Measurements from ENCODE around the gene CCDC102A.

The CCDC102A gene

DNA sequence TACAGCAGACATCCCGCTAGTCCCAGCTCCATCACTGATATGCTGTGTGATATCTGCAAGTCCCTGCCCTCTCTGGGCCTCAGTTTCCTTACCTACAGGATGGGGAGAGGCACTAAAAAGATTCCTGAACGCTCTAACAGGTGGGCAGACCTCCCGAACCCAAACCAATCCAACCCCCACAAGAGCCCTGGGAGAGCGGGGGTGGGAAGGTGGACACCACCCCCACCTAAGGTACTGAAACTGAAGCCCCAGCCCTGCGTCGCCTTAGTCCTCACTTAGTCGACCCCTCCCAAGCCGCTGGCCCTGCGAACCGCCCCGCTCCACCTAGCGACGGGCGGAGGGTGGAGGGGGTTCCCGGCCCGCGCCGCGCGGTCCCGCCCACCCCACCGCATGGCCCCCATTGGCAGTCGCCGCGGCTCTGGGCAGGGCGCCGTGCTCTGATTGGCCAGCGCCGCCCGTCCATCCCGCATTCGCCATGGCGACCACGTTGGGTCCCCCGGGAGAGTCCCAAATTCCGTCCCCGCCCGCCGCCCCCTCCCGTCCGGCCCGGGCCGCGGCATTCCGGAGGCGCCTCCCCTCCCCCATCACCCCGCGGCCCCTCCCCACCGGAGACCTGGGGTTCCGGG is 578 bp downstream of the CCDC102A start:
- DNase-seq, result peak; percentile 9

DNA sequence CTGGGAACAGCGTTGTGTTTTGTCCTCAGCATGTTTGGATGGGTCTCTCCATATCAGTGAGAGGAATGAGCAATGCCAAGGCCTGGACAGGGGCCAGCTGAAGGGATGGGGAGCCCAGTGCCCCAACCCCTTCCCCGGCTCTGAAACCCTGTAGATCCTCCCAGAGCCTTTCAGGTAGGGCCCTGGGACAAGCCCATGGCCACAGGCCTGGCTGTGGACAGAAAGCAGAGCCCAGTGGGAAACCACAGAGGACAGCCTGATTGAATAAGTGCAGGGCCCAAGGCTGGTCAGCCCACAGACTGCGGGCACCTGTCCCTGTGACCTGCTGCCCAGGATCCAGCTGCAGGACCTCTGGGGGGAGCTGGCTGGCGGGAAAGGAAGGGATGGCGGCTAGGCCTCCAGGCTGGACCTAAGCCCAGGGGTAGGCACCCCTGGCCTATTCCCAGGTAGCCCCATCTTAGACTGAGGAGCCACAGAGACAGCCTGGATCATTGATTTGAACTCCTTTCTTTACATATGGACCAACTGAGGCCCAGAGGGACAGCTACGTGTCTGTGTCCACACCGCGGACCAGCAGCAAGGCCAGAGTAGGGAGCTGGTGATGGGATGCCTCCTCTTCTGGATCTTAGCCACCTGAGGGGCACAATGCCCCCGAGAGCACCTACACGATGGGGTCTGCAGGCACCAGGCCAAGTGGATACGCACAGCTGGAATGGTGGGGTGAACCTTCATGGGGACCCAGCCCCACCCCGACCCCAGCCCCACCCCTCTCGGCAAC is 1.3 kb downstream of the CCDC102A start:
- DNase-seq, result no peak

DNA sequence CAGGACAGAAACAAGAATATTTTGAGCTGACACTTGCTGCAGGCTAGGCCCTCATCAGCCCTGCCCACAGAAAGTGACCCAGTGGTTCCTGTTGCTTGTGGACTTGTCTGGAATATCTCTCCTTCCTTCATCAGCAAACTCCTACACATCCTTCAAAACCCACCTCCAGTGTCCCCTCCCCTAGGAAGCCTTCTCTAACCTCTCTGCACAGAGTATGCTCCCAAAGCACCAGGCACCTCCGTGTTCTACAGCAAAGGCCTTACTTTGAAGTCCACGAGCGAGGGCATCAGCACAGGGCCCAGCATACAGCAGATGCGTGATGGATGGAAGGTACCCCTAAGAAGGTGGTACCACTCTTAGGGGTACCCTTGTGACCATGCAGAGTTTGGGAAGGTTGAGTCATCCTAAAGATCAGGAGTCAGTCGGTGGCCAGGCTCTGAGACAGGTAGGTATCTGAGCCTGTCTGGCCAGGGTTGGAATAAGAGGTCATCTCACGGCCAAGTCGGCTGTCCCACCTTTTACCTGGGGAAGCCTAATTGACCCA is 2.0 kb downstream of the CCDC102A start:
- no peak for DNase-seq

DNA sequence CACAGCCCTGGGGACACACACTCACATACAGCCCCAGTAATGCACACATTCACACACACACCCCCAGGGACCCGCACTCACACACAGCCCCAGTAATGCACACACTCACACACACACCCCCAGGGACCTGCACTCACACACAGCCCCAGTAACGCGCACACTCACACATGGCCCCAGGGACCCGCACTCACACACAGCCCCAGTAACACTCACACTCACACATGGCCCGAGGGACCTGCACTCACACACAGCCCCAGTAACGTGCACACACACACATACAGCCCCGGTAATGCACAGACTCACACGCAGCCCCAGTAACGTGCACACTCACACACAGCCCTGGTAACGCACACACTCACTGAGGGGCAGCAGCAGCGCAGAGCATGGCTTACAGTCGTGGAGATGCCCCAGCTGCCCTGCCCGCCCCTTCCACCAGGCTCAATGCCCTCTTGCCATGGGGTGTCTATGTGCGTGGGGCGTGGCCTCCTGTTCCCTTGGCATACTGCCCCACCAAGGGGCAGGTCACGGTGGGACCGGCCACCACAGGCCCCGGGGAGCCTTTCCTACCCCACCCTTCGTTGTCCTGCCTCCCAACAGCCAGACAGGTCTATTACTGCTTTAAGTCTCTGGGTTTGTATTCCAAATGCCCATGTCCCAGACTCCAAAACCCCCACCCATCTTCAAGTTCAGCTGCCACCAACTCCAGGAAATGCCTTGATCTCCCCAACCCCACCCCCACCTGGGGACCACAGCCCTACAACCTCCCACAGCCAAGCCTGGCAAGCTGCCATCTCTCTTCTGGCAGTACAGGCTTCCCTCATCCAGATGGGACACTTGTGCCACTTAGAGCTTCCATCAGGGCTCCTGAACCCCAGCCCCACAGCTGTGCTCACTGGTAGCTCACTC is 2.7 kb downstream of the CCDC102A start:
- peak; percentile 30 for DNase-seq

DNA sequence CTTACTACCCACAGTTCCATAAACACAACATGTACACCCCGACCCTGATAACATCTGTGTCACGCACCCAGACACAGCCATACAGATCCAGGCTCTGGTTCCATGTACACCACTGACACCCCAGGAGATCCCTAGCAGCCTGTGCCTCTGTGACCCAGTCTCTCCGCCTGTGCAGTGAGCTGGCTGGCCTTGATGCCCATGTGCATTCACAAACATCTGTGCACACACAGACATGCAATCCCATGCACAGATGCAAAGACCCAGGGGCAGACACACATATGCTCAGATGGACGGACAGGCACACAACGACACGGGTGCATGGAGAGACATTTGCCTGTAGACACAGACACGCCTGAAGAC is 4.1 kb downstream of the CCDC102A start:
- DNase-seq, result no peak

DNA sequence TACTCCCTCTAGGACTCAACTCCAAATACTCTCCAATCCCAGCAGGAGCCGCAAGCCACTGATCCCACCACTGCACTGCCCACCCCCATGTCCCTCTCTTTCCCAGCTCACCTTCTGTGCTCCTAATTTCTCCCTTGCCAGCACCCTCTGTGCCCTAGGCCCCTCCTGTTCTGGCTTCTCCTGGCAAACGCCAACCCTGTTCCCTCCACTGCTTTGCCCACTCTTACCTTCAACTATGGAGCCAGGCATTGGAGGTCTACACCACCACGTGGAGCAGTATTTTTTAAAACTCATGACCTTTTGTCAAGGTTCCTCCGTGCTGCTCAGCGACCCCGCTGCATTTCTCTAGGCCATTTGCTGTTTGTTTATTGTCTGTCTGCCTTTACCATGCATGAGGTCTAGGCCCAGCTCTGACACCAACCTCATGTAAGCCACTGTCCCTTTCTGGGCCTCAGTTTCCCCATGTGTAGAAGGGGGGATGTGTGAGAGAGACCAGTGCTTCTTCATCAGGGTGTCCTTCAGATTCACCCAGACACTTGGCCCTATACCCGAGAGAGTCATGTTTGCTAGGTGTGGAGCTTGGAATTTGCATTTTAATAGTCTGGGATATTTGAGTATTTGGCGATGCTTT is 4.6 kb downstream of the CCDC102A start:
- no peak for DNase-seq

DNA sequence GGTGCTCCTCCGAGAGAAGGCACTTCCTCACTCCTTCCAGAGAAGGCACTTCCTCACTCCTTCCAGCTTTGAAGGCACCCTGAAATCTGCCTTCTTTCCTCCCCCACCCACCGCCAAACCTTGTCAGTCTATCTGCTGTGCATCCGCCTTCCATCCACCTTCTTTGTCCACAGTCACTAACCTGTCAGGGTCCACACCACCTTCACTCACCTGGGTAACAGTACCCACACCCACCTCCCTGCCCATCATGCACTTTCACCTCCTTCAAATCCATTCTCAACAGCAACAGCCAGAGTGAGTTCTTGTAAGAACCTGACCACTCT is 5.2 kb downstream of the CCDC102A start:
- no peak for DNase-seq

DNA sequence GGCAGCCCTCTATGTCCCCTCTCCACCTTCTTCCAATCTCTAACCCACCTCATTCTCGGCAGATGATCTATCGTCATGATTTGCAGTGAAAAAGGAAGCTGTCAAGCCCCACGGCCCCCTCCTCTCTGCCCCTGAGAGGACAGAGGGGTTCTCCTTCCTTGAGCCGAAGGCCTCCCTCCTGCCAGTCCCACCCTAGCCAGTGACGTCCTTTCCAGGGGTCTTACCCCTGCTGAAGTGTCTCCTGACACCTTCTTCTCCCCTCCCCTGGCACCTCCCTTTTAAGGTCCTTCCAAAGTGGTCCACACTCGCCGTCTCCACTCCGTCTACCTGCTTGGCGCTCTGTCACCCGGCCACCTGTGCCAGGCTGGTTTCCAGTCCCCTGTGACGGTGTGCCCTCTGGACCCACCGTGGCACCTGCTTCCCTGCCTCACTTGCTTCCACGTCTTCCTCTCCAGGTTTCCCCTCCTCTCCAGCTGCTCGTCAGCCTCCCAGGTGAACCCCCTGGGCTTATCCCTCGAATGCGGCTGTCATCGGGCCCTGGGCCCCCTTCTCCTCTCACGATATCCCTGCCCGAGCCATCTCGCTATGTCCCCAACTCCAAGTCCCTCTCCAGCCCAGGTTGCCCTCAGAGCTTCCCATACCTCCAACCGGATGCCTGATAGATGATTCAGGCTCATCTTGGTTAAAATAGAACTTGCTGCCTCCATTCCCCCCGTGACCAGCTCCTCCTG is 5.7 kb downstream of the CCDC102A start:
- no peak for DNase-seq

DNA sequence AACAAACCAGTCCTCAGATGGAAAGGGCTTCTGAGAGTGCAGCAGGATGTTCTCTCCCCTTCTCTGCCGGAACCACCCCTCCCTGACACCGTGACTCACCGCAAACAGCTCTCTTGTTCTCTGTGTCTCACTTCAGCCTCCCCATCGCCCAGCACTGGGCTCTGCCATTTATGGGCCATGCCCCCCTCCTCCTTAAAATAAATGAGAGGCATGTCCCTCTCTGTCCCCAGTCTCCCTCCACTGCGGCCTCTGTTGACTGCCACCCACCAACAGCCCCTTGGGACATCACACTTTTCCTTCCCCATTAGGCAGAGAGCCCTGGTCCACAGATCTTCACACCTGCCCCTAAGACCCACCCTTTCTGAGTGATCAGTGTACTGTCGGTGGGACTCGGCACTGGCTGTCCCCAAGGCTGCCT is 6.3 kb downstream of the CCDC102A start:
- no peak for DNase-seq

DNA sequence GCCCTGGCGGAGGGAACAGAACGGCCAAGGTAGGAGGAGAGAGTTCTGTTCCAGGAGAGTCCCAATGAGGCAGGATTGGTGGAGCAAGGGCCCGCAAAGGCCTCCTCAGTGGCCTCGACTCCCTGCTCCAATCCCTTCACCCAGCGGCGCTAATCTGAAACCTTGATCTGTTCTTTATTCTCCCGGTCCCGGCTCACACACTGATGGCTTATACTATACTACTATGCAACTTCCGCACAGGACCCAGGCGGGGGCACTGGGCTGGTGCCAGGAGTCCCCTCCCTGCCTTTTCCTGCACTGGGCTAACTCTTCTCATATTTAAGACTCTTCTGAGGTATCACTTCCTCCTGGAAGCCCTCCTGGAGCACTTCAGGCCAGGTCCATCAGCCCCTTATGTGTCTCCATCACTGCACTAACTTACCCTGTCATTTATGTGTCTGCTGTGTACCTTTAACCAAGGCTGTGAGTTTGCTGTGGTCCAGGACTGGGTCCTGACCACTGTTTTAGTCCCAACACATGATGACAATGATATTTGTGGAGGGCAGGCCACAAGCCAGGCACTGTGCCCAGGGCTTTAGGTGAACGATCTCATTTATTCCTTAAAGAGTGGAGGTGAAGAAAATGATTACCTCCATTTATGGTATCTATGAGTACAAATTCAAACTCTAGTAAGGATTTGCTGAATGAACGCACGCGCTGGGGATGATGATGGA is 6.8 kb downstream of the CCDC102A start:
- no peak for DNase-seq

DNA sequence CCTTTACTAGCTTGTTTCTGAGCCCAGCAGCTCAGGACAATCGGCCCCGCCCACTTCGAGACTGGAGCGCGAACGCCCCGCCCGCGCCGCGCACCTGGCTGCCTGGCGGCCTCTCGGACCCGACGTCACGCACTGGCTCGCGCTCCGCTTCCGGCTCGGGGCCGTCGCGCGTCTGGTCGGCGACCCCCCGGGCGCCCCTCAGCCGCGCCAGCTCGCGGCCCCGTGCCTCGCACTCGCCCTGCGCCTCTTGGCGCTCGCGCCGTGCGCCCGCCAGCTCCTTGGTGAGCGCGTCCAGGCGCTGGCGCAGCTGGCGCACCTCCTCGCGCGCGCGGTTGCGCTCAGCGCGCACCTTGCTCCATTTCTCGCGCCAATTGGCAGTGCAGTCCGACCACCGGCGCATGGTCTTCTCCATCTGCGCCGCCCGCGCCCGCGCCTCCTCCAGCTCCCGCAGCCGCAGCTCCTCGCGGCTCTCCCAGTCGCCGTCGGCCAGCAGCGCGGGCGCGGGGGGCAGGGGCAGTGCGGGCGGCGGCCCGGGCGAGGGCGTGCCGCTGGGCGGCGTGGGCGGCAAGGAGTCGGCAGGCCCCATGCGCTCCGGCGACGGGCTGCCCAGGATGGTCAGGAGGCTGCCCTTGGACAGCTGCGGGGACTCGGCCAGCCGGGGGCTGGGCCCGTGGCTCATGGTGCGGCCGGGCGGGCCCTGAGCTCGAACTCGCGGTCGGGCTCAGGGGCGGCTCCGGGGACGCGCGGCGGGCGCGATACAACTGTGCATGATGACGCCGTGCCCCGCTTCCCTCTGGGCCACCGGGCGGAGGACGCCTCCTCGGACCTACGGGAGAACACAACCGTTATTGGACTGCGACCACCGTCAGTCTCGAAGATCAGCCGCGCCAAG is 7.6 kb downstream of the CCDC102A start:
- DNase-seq, result no peak

DNA sequence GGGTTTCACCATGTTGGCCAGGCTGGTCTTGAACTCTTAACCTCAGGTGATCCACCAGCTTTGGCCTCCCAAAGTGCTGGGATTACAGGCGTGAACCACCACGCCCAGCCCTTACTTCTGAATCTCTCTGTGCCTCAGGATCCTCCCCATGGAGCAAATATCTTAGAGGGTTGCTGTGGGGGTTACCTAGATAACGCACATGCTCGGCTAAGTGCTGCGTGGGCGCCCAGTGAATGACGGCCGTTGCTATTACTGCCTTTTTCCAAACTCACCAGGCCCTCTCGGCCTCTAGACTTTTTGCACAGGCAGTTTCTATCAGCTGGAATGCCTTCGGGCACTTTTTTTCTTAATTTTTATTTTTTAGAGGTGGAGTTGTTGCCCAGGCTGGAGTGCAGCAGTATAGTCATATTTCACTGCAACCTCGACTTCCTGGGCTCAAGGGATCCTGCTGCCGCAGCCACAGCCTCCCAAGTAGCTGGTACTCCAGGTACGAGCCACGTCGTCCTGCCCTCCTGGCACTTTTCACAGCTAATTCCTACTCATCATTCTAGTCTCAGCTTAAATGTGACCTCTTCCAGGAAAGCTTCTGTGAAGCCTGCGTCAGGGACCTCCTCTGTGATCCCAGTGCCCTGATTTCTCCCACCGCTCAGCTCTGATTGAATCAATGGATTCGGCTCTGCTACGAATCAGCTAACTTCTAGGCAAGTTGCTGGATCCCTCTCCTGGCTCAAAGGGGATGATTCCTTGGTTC is 8.6 kb downstream of the CCDC102A start:
- DNase-seq, result no peak

DNA sequence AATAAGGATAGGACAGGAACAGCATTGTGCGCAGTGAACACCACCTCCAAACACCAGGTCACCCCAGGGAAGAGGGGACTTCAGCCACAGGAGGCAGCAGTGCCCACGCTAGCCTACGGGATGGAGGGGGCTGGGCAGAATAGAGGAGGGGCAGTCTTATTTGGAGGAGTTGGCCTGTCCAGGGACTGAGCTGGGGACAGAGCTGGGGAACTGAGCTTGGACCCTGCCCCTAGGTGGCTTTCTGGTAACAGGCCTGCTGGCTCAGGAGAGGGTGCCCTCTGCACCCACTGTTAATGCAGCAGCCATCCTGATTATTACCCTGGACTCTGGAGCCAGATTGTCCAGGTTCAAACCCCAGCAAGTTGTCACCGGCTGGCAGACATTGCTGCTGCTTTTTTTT is 9.3 kb downstream of the CCDC102A start:
- no peak for DNase-seq

DNA sequence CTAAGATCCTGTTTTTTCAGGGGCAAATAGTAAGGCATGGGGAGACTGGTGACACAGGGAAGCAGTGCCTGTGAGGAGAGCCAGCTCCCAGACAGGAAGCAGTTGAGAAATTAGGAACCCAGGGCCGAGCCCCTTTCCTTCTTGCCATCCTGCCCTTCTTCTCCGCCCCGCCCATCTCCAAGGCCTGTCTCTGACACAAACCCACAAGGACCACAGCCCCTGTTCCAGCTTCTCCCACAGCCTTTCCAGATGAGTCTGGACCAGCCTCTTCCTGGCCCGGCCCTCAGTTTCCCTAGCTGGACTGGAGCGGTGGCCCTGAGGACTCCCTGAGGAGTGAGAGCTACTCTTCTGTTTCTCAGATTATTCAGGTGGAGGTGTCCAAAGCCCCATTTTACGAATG is 9.9 kb downstream of the CCDC102A start:
- DNase-seq, result no peak

DNA sequence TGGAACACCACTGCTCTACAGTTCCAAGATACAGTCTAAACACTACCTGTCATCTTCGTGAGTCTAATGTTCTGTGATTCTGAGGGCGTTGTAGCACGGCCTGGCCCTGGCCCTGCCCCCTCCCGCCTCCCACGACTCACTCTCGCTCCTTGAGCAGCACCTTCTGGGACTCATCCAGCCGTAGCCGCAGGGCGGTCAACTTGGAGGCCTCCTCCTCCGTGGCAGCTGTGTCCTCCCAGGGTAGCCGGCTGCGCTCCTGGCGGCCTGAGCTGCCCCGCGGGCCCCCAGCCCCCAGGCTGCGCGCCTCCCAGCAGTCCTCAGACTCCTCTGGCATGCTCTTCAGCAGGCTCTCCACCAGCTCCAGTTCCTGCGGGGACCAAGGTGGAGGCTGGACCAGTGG is 10.6 kb downstream of the CCDC102A start:
- no peak for DNase-seq

DNA sequence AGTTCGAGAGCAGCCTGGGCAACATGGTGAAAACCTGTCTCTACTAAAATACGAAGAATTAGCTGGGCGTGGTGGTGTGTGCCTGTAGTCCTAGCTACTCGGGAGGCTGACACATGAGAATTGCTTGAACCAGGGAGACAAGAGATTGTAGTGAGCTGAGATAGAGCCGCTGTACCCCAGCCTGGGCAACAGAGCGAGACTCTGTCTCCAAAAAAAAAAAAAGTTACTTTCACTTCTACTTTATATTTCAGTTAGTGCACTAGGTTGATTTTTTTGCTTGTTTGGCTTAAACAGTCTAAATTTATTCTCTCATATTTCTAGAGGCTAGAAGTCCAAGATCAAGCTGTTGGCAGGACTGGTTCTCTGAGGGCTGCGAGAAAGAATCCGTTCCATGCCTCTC is 13.4 kb downstream of the CCDC102A start:
- DNase-seq, result no peak

DNA sequence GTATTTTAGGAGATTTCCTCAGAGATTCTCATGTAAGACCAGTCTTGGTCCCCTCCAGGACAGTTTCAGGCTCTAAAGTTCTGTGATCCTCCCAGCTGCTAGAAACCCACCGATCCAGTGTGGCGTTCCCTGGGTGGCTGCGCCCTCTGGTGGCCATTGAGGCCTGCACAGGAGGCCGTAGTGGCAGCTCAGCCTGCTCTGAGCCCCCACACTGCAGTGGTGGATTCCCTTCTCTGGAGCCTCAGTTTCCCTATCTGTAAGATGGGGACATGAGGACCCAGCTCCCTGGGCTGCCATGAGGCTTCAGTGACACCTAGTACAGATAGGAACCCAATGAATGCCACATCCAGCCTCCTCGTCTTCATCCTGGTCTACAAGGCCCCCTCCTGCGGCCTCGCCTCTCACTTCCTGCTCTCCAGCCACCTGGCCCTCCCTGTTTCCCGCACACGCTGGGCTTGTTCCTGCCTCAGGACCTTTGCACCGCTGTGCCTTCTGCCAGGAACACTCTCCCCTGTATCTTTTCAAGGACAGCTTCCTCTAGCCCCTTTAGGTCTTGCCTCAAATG is 16.5 kb downstream of the CCDC102A start:
- DNase-seq, result peak; percentile 9

DNA sequence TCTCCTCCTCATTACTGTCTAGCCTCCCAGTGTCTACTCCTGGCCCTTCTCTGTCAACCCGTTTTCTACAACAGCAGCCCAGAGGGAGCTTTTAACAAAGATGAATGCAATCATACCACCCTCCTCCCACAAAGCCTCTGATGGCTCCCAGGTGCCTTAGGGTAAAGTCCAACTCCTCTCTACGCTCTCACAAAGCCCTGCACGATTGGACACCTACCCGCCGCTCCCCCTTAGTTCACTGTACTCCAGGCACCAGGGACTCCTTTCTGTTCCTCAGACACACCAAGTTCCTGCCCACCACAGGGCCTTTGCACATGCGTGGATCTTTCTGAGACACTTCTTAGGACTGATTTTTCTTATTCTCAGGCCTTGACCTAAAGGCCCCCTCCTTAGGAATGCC is 17.4 kb downstream of the CCDC102A start:
- no peak for DNase-seq

DNA sequence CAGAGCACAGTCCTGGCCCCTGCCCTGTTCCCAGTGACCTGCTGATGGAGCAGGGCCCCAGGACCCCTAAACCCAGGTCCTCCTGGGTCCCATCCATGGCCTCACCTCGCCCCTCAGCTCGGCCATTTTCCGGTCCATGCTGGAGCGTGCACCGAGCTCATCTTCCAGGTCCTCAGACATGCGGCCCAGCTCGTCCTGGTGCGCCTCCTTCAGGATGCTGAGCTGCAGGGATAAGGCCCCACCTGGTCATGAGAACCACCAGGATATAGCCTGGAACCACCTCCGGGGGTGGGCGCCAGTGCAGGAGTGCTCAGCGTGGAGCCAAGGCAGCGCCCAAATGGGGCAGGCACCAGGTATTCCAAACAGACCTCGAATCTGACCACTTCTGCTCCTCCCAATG is 17.9 kb downstream of the CCDC102A start:
- no peak for DNase-seq
